Common myeloid progenitor, CD34-positive (primary cell): ENCODE results near the gene CADM2.

Experiments
- CTCF ChIA-PET: fragments of 350-600 bp; sonication (Branson Sonifier 250); formaldehyde crosslinking; loops from one replicate; lab custom pipeline; 2021; ENCODE audit warnings: antibody characterized with exemption; lab: Charles Lee
- POLR2A ChIA-PET: fragments of 350-600 bp; sonication (Branson Sonifier 250); formaldehyde crosslinking; loops from one replicate; lab custom pipeline; 2021; ENCODE audit warnings: antibody characterized with exemption; lab: Charles Lee
- DNase-seq, 3 donors: peaks; one replicate each; pipeline versions ENCODE4 v3.0.0 to v3.0.0-alpha.2; 2013
- H3K27ac ChIP-seq, 2 experiments: 1 replicate in 1 of 2; 2 replicates in 1 of 2; pipeline ENCODE4 v1.7.0; 2013; ENCODE audit warnings: inconsistent platforms in 2 of 2, low read length in 2 of 2, mild to moderate bottlenecking in 2 of 2, low read depth in 1 of 2, moderate library complexity in 1 of 2; ENCODE audit not compliant: severe bottlenecking in 2 of 2, insufficient read depth in 1 of 2, poor library complexity in 1 of 2
- H3K27me3 ChIP-seq, 5 experiments: replicated peaks in 2 of 5; 1 replicate in 3 of 5; 2 replicates in 2 of 5; pipeline versions ENCODE4 v1.6.1 to v1.7.0; 2013; ENCODE audit warnings: low read length in 4 of 5, mild to moderate bottlenecking in 2 of 5, moderate library complexity in 2 of 5, inconsistent platforms in 1 of 5; ENCODE audit not compliant: insufficient read depth in 5 of 5, control insufficient read depth in 4 of 5
- H3K36me3 ChIP-seq, 4 experiments: 1 replicate in 2 of 4; 2 replicates in 2 of 4; pipeline versions ENCODE4 v1.6.1 to v1.7.0; 2013; ENCODE audit warnings: low read length in 3 of 4, control low read depth in 1 of 4, mild to moderate bottlenecking in 1 of 4; ENCODE audit not compliant: control insufficient read depth in 4 of 4, insufficient read depth in 4 of 4
- H3K4me1 ChIP-seq, 4 experiments: 1 replicate in 3 of 4; 2 replicates in 1 of 4; pipeline versions ENCODE4 v1.6.1 to v1.7.1; 2013; ENCODE audit warnings: low read length in 3 of 4, mild to moderate bottlenecking in 3 of 4, control low read depth in 1 of 4, inconsistent platforms in 1 of 4, moderate library complexity in 1 of 4; ENCODE audit not compliant: control insufficient read depth in 4 of 4, insufficient read depth in 4 of 4; ENCODE audit errors: control extremely low read depth in 1 of 4
- H3K4me3 ChIP-seq, 7 experiments: 1 replicate in 4 of 7; 2 replicates in 3 of 7; pipeline versions ENCODE4 v1.5.1 to v1.7.0; 2013; ENCODE audit warnings: mild to moderate bottlenecking in 7 of 7, low read length in 6 of 7, moderate library complexity in 6 of 7, inconsistent platforms in 2 of 7, low read depth in 2 of 7, control low read depth in 1 of 7; ENCODE audit not compliant: insufficient read depth in 4 of 7, control insufficient read depth in 1 of 7; ENCODE audit errors: extremely low read depth in 1 of 7
- H3K9me3 ChIP-seq, 5 experiments: 1 replicate in 4 of 5; 2 replicates in 1 of 5; pipeline versions ENCODE4 v1.6.1 to v1.7.1; 2013; ENCODE audit warnings: low read length in 4 of 5, mild to moderate bottlenecking in 2 of 5, inconsistent platforms in 1 of 5, low read depth in 1 of 5, moderate library complexity in 1 of 5; ENCODE audit not compliant: control insufficient read depth in 4 of 5, insufficient read depth in 2 of 5; ENCODE audit errors: control extremely low read depth in 1 of 5
- WGBS: methylation state at CpG from one replicate; pipeline ENCODE4 v1.1.5; 2013; ENCODE audit not compliant: insufficient coverage; 5-methylcytosine and 5-hydroxymethylcytosine counted together

Gene CADM2

DNA sequence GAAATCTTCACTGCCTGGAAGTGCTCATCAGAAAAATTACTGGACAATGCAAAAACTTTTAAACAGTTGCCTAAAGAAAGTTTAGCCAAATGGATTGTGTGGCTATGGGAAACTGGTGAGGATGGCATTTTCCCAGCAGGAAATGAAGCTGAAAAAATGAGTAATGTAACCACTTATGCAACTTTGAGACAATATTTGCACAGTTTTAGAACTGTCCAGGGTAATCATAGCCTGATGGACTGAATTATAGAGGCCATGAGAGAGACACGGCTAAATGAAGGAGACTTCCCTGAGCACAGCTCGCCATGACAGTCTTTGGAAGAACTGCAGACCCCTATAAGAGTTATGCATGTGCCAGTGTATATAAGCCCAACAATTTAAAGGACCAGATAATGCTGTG lies 1150.6 kb downstream of the CADM2 start:
- Histone ChIP-seq H3K27ac (no peak overlapping the region), H3K4me1 (no peaks in the 10 kb centered on the region), H3K4me3 (no peak overlapping the region), H3K27me3 (no peaks in the 10 kb centered on the region), H3K36me3 (no peaks in the 10 kb centered on the region), H3K9me3 (no peaks in the 10 kb centered on the region)
- POLR2A ChIA-PET, result interaction anchor here (0.6 kb wide), 1 partner anchor 797 kb away, joined by 4 read pairs; no protein-coding TSS in a partner anchor
- CTCF ChIA-PET, result no interaction called here
- DNase-seq, result no peak
- WGBS, result 82% methylated on average over 2 of the region's 2 CpGs
